Upper lobe of left lung (tissue), 6 donors: ENCODE results near the gene KCNQ2. TPM values are rescaled to one million over a fixed set of nuclear protein-coding genes. Genes with fewer than 3 reads are reported as not detected.
A peak's percentile ranks its signal among the peaks of the same experiment; 100 is the strongest.

ENCODE experiments used
- ATAC-seq, 2 donors: fragments of 200-7000 bp; cut with Tn5 transposase; one replicate each; pipeline ENCODE4 v1.9.1; 2022; ENCODE audit warnings: mild to moderate bottlenecking in 2 of 2, moderate library complexity in 2 of 2; ENCODE audit not compliant: low FRiP score in 2 of 2
- DNase-seq, 2 donors: peaks; one replicate each; pipeline ENCODE4 v3.0.0-alpha.2; 2019 to 2020
- H3K27ac ChIP-seq, 4 donors: fragments of 200-600 bp; sonication (generic); one replicate each; pipeline ENCODE4 v1.5.1; 2016 to 2019
- H3K27me3 ChIP-seq, 4 donors: fragments of 200-600 bp; sonication (generic); one replicate each; pipeline ENCODE4 v1.5.1; 2017 to 2019
- H3K36me3 ChIP-seq, 4 donors: fragments of 200-600 bp; sonication (generic); one replicate each; pipeline ENCODE4 v1.5.1; 2016 to 2019
- H3K4me1 ChIP-seq, 4 donors: fragments of 200-600 bp; sonication (generic); one replicate each; pipeline ENCODE4 v1.5.1; 2018 to 2019
- H3K4me3 ChIP-seq, 4 donors: fragments of 200-600 bp; sonication (generic); one replicate each; pipeline ENCODE4 v1.5.1; 2017 to 2019; ENCODE audit warnings: mild to moderate bottlenecking in 2 of 4, moderate library complexity in 1 of 4
- H3K9me3 ChIP-seq, 4 donors: fragments of 200-600 bp; sonication (generic); one replicate each; pipeline ENCODE4 v1.5.1; 2018 to 2019
- CTCF ChIP-seq, 6 experiments: fragments of 450-650 bp in 4 of 6; fragments of 200-600 bp in 2 of 6; sonication (generic) in 2 of 6; IDR thresholded peaks; one replicate each; pipeline ENCODE4 v1.5.1; 2016 to 2019; ENCODE audit warnings: antibody characterized with exemption in 6 of 6
- EP300 ChIP-seq, 4 donors: sonication (generic); formaldehyde crosslinking; IDR thresholded peaks; one replicate each; pipeline ENCODE4 v1.5.1; 2017; ENCODE audit warnings: antibody characterized with exemption in 4 of 4, control low read depth in 2 of 4
- POLR2A ChIP-seq, 4 donors: fragments of 450-650 bp; IDR thresholded peaks; one replicate each; pipeline ENCODE4 v1.5.1; 2016 to 2017; ENCODE audit warnings: antibody characterized with exemption in 4 of 4, mild to moderate bottlenecking in 2 of 4
- POLR2AphosphoS5 ChIP-seq, 2 donors: sonication (generic); formaldehyde crosslinking; IDR thresholded peaks; one replicate each; pipeline ENCODE4 v1.5.1; 2017; ENCODE audit warnings: antibody characterized with exemption in 2 of 2
- WGBS, 2 donors: methylation state at CpG; one replicate each; pipeline ENCODE4 v1.1.5; 2017 to 2018; 5-methylcytosine and 5-hydroxymethylcytosine counted together
- total RNA-seq, 6 donors: library from RNA; depleted of rRNA in 4 of 6; stranded (reverse); fragments of >200 nt in 4 of 6; gene quantifications; one replicate each; pipeline versions ENCODE4 v1.1.0 to v1.2.1, GENCODE V29; 2016 to 2021
- donor health status: DM: no; HTN: no; CAD: no; lungs with moderate emphysema.
- donor health status: DM: no; HTN: yes; CAD: no; lungs with severe emphysema.

Gene KCNQ2
- total RNA-seq, 6 donors from 2014 or later = 0.66 TPM; not detected in 5

GRCh38 chr20:63505723-63506122 is 33.3 kb upstream of the KCNQ2 start:
- Histone ChIP-seq H3K36me3 (no peaks in the 10 kb centered on the region), H3K4me1 (no peaks in the 10 kb centered on the region), H3K27ac (no peak overlapping the region), H3K27me3 (peaks cover 0 to 3% (median under 1%) of the 10 kb centered on the region in 4 donors), H3K9me3 (peaks cover 0 to 10% (median 3%) of the 10 kb centered on the region in 4 donors), H3K4me3 (no peak overlapping the region)
- TF ChIP-seq POLR2AphosphoS5 (IDR thresholded peaks at IDR 0.05) (no peak), EP300 (IDR thresholded peaks at IDR 0.05) (no peak), CTCF (IDR thresholded peaks at IDR 0.05) (no peak), POLR2A (IDR thresholded peaks at IDR 0.05) (no peak)
- 75 to 92% methylated on average over 12 of the region's 12 CpGs for WGBS, 2 donors
- ATAC-seq = no peak
- DNase-seq = no peak

GRCh38 chr20:63505281-63505680 is 32.8 kb upstream of the KCNQ2 start:
- H3K27me3 ChIP-seq = peaks cover 0 to 6% (median 1%) of the 10 kb centered on the region in 4 donors
- peaks cover 0 to 10% (median 3%) of the 10 kb centered on the region in 4 donors for H3K9me3 ChIP-seq
- H3K27ac ChIP-seq = no peak overlapping the region
- no peaks in the 10 kb centered on the region for H3K4me1 ChIP-seq
- DNase-seq = no peak
- 82 to 85% methylated on average over 7 to 8 of the region's 8 CpGs for WGBS, 2 donors
- no peak for TF ChIP-seq CTCF (IDR thresholded peaks at IDR 0.05)
- no peak for TF ChIP-seq EP300 (IDR thresholded peaks at IDR 0.05)
- no peak for TF ChIP-seq POLR2A (IDR thresholded peaks at IDR 0.05)
- TF ChIP-seq POLR2AphosphoS5 (IDR thresholded peaks at IDR 0.05) = no peak
- H3K36me3 ChIP-seq = no peaks in the 10 kb centered on the region
- H3K4me3 ChIP-seq = no peak overlapping the region
- no peak for ATAC-seq

- TF ChIP-seq POLR2A (IDR thresholded peaks at IDR 0.05) (no peak), CTCF (IDR thresholded peaks at IDR 0.05) (no peak), POLR2AphosphoS5 (IDR thresholded peaks at IDR 0.05) (no peak), EP300 (IDR thresholded peaks at IDR 0.05) (no peak)
- Histone ChIP-seq H3K4me1 (peaks cover 0 to 2% (median under 1%) of the 10 kb centered on the region in 4 donors), H3K9me3 (peaks cover 0 to 10% (median 3%) of the 10 kb centered on the region in 4 donors), H3K27ac (no peak overlapping the region), H3K36me3 (no peaks in the 10 kb centered on the region), H3K27me3 (peaks cover 0 to 12% (median 4%) of the 10 kb centered on the region in 4 donors), H3K4me3 (no peak overlapping the region)
- WGBS, 2 donors = 92 to 93% methylated on average over 9 of the region's 9 CpGs
- ATAC-seq (no peak), DNase-seq (no peak)
Measured at GRCh38 chr20:63504642-63505041, 32.2 kb upstream of the KCNQ2 start.

GRCh38 chr20:63503524-63503923 is 31.1 kb upstream of the KCNQ2 start:
- DNase-seq = no peak
- Histone ChIP-seq H3K9me3 (peaks cover 0 to 10% (median 3%) of the 10 kb centered on the region in 4 donors), H3K27ac (no peak overlapping the region), H3K27me3 (peaks cover 0 to 23% (median 13%) of the 10 kb centered on the region in 4 donors), H3K4me3 (no peak overlapping the region), H3K36me3 (no peaks in the 10 kb centered on the region), H3K4me1 (peaks cover 6 to 13% (median 9%) of the 10 kb centered on the region in 4 donors)
- TF ChIP-seq POLR2AphosphoS5 (IDR thresholded peaks at IDR 0.05) (no peak), POLR2A (IDR thresholded peaks at IDR 0.05) (no peak), EP300 (IDR thresholded peaks at IDR 0.05) (no peak), CTCF (IDR thresholded peaks at IDR 0.05) (no peak)
- ATAC-seq = no peak
- 34 to 39% methylated on average over 5 to 7 of the region's 7 CpGs for WGBS, 2 donors

GRCh38 chr20:63502671-63503172 is 30.3 kb upstream of the KCNQ2 start:
- Histone ChIP-seq H3K27ac (no peak overlapping the region), H3K4me1 (peaks cover 14 to 21% (median 14%) of the 10 kb centered on the region in 4 donors), H3K36me3 (no peaks in the 10 kb centered on the region), H3K27me3 (peaks cover 0 to 31% (median 20%) of the 10 kb centered on the region in 4 donors), H3K9me3 (peaks cover 0 to 10% (median 3%) of the 10 kb centered on the region in 4 donors), H3K4me3 (no peak overlapping the region)
- TF ChIP-seq CTCF (IDR thresholded peaks at IDR 0.05) (no peak), POLR2AphosphoS5 (IDR thresholded peaks at IDR 0.05) (no peak), POLR2A (IDR thresholded peaks at IDR 0.05) (no peak), EP300 (IDR thresholded peaks at IDR 0.05) (no peak)
- ATAC-seq (no peak), DNase-seq (peak in 1 of 2 donors; percentile 71)
- WGBS, 2 donors = 50 to 56% methylated on average over 2 to 6 of the region's 15 CpGs
